CD4-positive, alpha-beta T cell (primary cell): ENCODE data around the gene RASA4B. TPM values are rescaled to one million over a fixed set of nuclear protein-coding genes. Genes with fewer than 3 reads are reported as not detected.
"Not testable (repeated sequence)": the region's sequence is repeated elsewhere in the genome, so short reads cannot be mapped to it uniquely, and the experiment has no call there.

ENCODE experiments used
- ATAC-seq: fragments of 200-7000 bp; cut with Tn5 transposase; one replicate; pipeline ENCODE4 v1.10.0; 2022; ENCODE audit warnings: mild to moderate bottlenecking; ENCODE audit not compliant: poor library complexity
- CTCF ChIA-PET: fragments of 350-600 bp; sonication (Branson Sonifier 250); formaldehyde crosslinking; loops from one replicate; lab custom pipeline; 2021; ENCODE audit warnings: antibody characterized with exemption, inconsistent platforms; lab: Charles Lee
- POLR2A ChIA-PET: fragments of 350-600 bp; sonication (Branson Sonifier 250); formaldehyde crosslinking; loops from one replicate; lab custom pipeline; 2021; ENCODE audit warnings: antibody characterized with exemption, inconsistent platforms; lab: Charles Lee
- DNase-seq, 14 experiments: peaks; one replicate each; pipeline ENCODE4 v3.0.0-alpha.2; 2013 to 2020; ENCODE audit warnings: mixed read lengths in 2 of 14
- H3K27ac ChIP-seq, 2 donors: one replicate each; pipeline versions ENCODE4 v1.5.1 to v1.7.0; 2013; ENCODE audit warnings: low read length in 2 of 2, low read depth in 1 of 2, mild to moderate bottlenecking in 1 of 2
- H3K27me3 ChIP-seq, 2 experiments: 1 replicate in 1 of 2; 2 replicates in 1 of 2; pipeline versions ENCODE4 v1.6.1 to v1.7.0; 2013; ENCODE audit warnings: low read length in 2 of 2, control low read depth in 1 of 2, mild to moderate bottlenecking in 1 of 2, moderate library complexity in 1 of 2; ENCODE audit not compliant: insufficient read depth in 2 of 2, control insufficient read depth in 1 of 2
- H3K36me3 ChIP-seq: one replicate; pipeline ENCODE4 v1.6.1; 2013; ENCODE audit warnings: low read length, control low read depth; ENCODE audit not compliant: insufficient read depth
- H3K4me1 ChIP-seq: one replicate; pipeline ENCODE4 v1.6.1; 2013; ENCODE audit warnings: low read length, control low read depth; ENCODE audit not compliant: insufficient read depth
- H3K4me3 ChIP-seq: one replicate; pipeline ENCODE4 v1.5.1; 2013; ENCODE audit warnings: mild to moderate bottlenecking, low read length, moderate library complexity
- H3K9me3 ChIP-seq, 2 experiments: 1 replicate in 1 of 2; 2 replicates in 1 of 2; pipeline versions ENCODE4 v1.6.1 to v1.7.0; 2013; ENCODE audit warnings: low read length in 2 of 2, mild to moderate bottlenecking in 2 of 2, control low read depth in 1 of 2, moderate library complexity in 1 of 2; ENCODE audit not compliant: control insufficient read depth in 1 of 2, insufficient read depth in 1 of 2
- H3K27ac Mint-ChIP-seq: one replicate; pipeline ENCODE4 v1.8.0; 2020; ENCODE audit warnings: mixed read lengths
- H3K27me3 Mint-ChIP-seq: one replicate; pipeline ENCODE4 v1.8.0; 2021; ENCODE audit warnings: mixed read lengths
- H3K36me3 Mint-ChIP-seq: one replicate; pipeline ENCODE4 v1.8.0; 2021; ENCODE audit warnings: low read depth, mixed read lengths
- H3K4me1 Mint-ChIP-seq: one replicate; pipeline ENCODE4 v1.8.0; 2021; ENCODE audit warnings: low read depth, mixed read lengths
- H3K4me3 Mint-ChIP-seq: one replicate; pipeline ENCODE4 v1.8.0; 2020; ENCODE audit warnings: mild to moderate bottlenecking, mixed read lengths
- H3K9me3 Mint-ChIP-seq: one replicate; pipeline ENCODE4 v1.8.0; 2020; ENCODE audit warnings: mixed read lengths
- intact Hi-C, 2 experiments: fragments of 100-400 bp; cut with DNase I in 1 of 2; cut with micrococcal nuclease in 1 of 2; formaldehyde crosslinking; loops; one replicate each; pipeline versions ENCODE4 v1.15.1 to v1.9.0; 2023 to 2025; cut with DNase I, micrococcal nuclease
- total RNA-seq, 174 experiments: library from RNA in 2 of 174; stranded (reverse) in 2 of 174; gene quantifications; one replicate each; pipeline ENCODE4 v1.2.3 and lab custom pipeline; 2021 to 2026

RASA4B gene
- total RNA-seq, 2 experiments from 2014 or later: 31.9 to 40.7 TPM

DNA sequence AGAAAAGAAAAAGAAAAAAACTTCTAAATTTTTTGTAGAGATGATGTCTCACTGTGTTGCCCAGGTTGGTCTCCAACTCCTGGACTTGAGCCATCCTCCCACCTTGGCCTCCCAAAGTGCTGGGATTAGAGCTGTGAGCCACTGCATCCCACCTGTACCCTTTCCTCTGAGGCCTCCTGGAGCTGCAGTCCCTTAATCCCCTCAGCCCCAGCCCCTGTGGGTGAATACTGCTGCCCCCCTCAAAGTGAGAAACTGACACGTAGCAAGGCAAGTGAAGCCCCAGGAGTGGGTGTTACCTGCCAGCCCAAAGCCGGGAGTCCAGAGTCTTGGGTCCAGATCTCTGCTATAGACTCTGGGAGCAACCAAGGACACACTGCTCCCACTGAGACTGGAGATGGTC, 7.2 kb upstream of the RASA4B start:
- CTCF ChIA-PET, H3K9me3 ChIP-seq, H3K9me3 Mint-ChIP-seq, intact Hi-C loops, H3K4me3 Mint-ChIP-seq, H3K4me1 ChIP-seq, H3K27ac ChIP-seq, H3K27ac Mint-ChIP-seq, H3K36me3 Mint-ChIP-seq, POLR2A ChIA-PET, H3K4me3 ChIP-seq, ATAC-seq, H3K27me3 ChIP-seq, H3K36me3 ChIP-seq, H3K4me1 Mint-ChIP-seq, H3K27me3 Mint-ChIP-seq: not testable (repeated sequence)
- peak in 1 of 14 experiments; percentile 1 for DNase-seq

DNA sequence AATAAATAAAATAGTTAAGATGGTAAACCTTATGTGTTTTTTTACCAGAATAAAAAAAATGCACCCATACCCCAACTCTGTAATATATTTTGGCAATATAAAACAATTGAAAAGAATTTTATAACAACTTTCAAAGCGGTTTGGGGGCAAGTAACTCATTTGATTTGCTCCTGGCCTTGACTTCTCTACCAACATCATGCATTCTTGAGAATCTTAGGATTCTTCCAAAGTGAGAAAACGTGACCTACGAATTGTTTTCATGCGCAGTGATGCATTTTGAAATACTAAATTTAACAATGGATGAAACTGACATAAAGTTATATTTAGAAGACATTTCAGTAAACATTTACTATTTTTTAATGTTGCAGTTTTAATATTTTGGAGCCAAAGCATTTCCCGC, 3.2 kb upstream of the RASA4B start:
- H3K27me3 ChIP-seq, ATAC-seq, H3K27ac Mint-ChIP-seq, DNase-seq, H3K36me3 Mint-ChIP-seq, CTCF ChIA-PET, H3K27me3 Mint-ChIP-seq, POLR2A ChIA-PET, H3K27ac ChIP-seq, H3K4me3 Mint-ChIP-seq, H3K9me3 ChIP-seq, H3K9me3 Mint-ChIP-seq, H3K36me3 ChIP-seq, H3K4me1 ChIP-seq, H3K4me1 Mint-ChIP-seq, H3K4me3 ChIP-seq, intact Hi-C loops: not testable (repeated sequence)

GRCh38 chr7:102516951-102517350, 626 bp downstream of the RASA4B start:
- CTCF ChIA-PET, H3K9me3 Mint-ChIP-seq, DNase-seq, H3K27ac ChIP-seq, ATAC-seq, H3K4me3 Mint-ChIP-seq, H3K36me3 Mint-ChIP-seq, POLR2A ChIA-PET, H3K27me3 ChIP-seq, H3K27ac Mint-ChIP-seq, H3K4me1 Mint-ChIP-seq, intact Hi-C loops, H3K36me3 ChIP-seq, H3K4me3 ChIP-seq, H3K4me1 ChIP-seq, H3K27me3 Mint-ChIP-seq, H3K9me3 ChIP-seq: not testable (repeated sequence)

- POLR2A ChIA-PET, H3K4me1 ChIP-seq, H3K36me3 ChIP-seq, H3K27me3 ChIP-seq, H3K4me1 Mint-ChIP-seq, H3K9me3 ChIP-seq, intact Hi-C loops, H3K9me3 Mint-ChIP-seq, H3K27ac ChIP-seq, CTCF ChIA-PET, H3K27me3 Mint-ChIP-seq, H3K36me3 Mint-ChIP-seq, H3K27ac Mint-ChIP-seq, H3K4me3 Mint-ChIP-seq, H3K4me3 ChIP-seq, DNase-seq, ATAC-seq: not testable (repeated sequence)
These were observed 1.7 kb downstream of the RASA4B start for GRCh38 chr7:102515889-102516288.

DNA sequence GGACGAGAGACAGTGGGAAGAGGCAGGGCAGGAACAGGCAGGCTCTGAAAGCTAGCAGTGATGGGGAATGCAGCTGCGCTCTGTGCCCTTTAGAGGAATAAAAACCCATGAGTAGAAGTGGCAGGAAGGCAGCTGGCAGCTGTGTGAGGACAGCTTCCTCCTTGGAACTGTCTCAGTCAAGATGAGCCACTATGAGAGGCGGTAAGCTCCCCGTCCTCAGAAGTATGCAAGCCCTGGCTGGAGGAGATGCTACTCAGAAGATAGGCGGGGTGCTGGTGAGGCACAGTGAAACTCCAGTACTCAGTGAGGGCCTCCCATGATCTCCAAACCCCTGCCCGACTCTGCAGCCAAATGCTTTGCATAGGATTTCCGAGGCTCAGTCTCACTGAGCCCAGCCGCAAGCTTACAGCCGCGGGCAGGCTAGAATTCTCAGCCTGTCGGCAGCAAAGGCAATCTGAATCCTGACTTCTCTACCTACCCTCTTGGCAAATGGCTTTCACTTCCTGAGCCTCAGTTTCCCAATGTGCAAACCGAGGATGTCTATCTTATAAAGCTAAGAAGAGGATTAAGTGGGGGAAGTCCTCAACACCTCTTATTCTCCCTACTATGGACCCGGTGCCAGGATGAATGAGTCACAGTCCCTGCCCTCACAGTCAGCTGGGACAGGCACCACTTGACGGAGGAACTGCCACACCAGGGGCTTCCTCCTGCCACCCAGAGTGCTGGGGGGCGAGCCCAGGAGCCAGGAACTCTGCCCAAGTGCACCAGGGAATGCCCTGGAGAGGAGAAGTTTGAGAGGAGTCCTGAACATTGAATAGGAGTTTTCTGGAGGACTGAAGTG, 2.5 kb downstream of the RASA4B start:
- H3K9me3 ChIP-seq, H3K4me1 Mint-ChIP-seq, H3K36me3 Mint-ChIP-seq, H3K27ac Mint-ChIP-seq, H3K4me3 ChIP-seq, intact Hi-C loops, DNase-seq, H3K27me3 ChIP-seq, H3K27ac ChIP-seq, H3K4me3 Mint-ChIP-seq, CTCF ChIA-PET, H3K27me3 Mint-ChIP-seq, H3K4me1 ChIP-seq, POLR2A ChIA-PET, H3K36me3 ChIP-seq, ATAC-seq, H3K9me3 Mint-ChIP-seq: not testable (repeated sequence)

- H3K4me3 Mint-ChIP-seq, H3K27me3 Mint-ChIP-seq, CTCF ChIA-PET, H3K4me1 ChIP-seq, H3K36me3 Mint-ChIP-seq, H3K9me3 Mint-ChIP-seq, H3K27ac Mint-ChIP-seq, H3K9me3 ChIP-seq, H3K27me3 ChIP-seq, H3K36me3 ChIP-seq, H3K4me1 Mint-ChIP-seq, H3K27ac ChIP-seq, H3K4me3 ChIP-seq, POLR2A ChIA-PET, intact Hi-C loops: not testable (repeated sequence)
- peak; percentile 7 for ATAC-seq
- DNase-seq: peak in 4 of 14 experiments; percentile 7 to 64 (median 27)
These were observed 4.8 kb downstream of the RASA4B start for GRCh38 chr7:102512642-102513221.

DNA sequence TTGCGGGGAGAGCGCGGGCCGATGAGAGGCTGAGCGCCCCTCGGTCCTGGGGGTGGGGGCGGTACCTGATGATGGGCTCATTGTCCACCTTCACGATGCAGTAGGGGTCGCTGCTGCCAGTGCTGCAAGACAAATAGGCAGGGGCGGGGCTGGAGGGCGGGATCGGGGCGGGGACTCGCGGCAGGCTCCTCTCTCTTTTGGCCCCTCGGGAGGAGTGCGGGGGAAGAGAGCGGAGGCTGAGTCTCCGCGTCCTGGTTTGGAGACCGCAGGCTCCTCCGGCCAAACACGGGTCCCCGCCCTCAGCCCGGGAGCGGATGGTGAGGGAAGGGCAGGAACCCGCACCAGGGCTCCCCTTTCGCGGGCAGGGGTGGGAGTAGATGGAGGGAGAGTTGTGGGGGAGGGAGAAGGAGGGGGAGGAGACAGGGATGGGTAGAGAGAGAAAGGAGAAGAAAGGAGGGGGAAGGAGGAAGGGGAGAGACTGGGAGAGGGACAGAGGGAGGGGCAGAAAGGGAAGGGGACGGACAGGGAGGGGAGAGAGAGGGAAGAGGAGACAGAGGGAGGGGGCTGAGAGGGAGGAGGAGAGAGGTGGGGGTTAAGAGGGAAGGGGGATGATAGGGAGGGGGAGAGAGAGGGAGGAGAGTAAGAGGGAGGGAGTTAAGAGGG, 5.6 kb downstream of the RASA4B start:
- ATAC-seq: peak; percentile 86
- H3K4me3 ChIP-seq, H3K36me3 ChIP-seq, POLR2A ChIA-PET, DNase-seq, H3K27me3 Mint-ChIP-seq, intact Hi-C loops, H3K4me1 ChIP-seq, H3K4me3 Mint-ChIP-seq, H3K27ac Mint-ChIP-seq, CTCF ChIA-PET, H3K36me3 Mint-ChIP-seq, H3K9me3 ChIP-seq, H3K4me1 Mint-ChIP-seq, H3K9me3 Mint-ChIP-seq, H3K27ac ChIP-seq, H3K27me3 ChIP-seq: not testable (repeated sequence)
